ENCODE results near the gene STX12.
"Not testable (repeated sequence)": the region's sequence is repeated elsewhere in the genome, so short reads cannot be mapped to it uniquely, and the experiment has no call there.

The STX12 gene

DNA sequence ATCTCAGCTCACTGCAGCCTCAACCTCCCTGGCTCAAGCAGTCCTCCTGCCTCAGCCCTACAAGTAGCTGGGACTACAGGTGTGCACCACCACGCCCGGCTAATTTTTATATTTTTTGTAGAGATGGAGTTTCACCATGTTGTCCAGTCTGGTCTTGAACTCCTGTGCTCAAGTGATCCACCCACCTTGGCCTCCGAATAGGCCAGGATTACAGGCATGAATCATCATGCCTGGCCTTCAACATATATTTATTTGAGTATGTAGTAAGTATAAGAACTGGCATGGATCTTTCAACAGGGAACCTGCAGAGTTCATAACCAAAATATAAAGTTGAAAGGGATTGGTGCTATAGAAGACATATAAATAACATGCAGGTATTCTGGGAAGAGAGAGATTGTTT lies 2.3 kb downstream of the STX12 start:
- DNase-seq (ENCODE audit: low read depth, low spot score), result not testable (repeated sequence)

DNA sequence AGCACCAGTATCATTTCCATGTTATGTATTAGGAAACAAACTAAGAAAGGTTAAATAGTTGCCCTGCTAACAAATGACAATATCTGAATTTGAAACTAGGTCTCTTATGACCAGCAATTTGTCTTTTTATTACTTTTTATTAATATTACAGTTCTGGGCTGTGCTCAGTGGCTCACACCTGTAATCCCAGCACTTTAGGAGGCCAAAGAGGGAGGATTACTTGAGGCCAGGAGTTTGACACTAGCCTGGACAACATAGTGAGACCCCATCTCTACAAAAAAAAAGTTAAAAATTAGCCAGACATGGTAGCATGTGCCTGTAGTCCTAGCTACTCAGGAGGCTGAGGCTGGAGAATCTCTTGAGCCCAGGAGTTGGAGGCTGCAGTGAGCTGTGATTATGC lies 3.3 kb downstream of the STX12 start:
- DNase-seq (ENCODE audit: low read depth, low spot score), result not testable (repeated sequence)

DNA sequence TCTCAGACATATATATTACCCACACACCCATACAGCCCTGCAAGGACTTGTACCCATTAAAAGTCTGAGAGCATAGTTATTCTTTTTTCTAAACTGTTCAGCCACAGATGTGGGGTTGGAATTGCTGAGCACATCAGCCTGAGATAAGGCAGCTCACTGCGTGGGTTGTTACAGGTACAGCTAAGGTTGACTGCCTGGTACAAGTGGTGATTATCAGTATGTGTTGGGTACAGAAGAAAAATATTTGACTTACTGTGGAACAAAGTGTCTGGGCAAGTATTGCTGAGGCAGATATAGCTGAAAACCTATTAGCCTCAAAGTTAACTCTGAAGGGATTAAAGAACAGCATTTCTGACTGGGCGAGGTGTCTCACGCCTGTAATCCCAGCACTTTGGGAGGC lies 5.0 kb downstream of the STX12 start:
- no peak for DNase-seq (ENCODE audit: low read depth, low spot score)

DNA sequence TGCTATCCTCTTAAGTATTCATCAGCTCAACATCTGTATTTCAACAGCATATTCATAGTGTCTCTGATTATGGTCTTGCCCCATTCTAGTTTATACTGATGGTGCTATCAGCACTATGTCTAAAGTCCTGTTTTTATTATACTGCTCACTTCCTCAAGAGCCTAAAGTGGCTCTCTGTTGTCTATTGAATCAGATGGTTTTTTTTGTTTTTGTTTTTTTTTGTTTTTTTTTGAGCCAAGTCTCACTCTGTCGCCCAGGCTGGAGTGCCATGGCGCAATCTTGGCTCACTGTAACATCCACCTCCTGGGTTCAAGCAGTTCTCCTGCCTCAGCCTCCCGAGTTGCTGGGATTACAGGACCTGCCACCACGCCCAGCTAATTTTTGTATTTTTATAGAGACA lies 6.1 kb downstream of the STX12 start:
- no peak for DNase-seq (ENCODE audit: low read depth, low spot score)

DNA sequence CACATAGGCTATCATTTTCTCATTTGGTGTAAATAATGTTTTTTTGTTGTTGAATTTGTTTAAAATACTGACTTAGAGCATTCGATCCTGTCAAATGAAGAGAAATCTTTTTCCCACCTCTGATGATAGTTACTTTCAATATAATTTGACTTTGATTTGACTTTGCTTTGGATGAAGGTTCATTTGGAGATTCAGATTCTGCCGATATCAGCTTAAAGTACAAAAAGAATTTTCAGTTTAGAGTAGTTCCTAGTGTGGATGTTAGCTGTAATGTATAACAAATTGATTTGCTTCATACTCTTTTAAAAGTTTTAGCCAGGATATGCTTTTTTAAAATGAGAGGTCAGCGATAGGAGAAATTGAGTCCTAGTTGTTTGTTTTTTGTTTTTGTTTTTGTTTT lies 9.9 kb downstream of the STX12 start:
- DNase-seq (ENCODE audit: low read depth, low spot score), result no peak

DNA sequence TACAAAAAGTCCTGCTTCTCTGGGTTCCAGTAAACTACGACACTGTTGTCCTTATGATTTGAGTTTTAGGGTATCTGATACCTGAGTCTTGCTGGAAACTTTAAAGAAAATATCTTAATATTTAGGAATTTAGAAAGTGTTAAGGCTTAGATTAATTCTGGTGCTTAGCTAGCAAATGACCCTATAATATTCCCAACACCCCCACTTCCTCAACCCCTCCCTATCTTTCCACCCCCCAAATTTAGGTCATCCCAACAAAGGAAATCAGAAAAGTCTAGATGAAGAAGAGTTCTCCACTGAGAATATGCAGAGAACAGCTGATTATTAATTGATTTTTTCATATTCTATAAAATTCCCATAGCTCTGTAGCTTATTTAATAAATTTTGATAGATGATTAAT lies 11.7 kb downstream of the STX12 start:
- DNase-seq (ENCODE audit: low read depth, low spot score), result no peak

DNA sequence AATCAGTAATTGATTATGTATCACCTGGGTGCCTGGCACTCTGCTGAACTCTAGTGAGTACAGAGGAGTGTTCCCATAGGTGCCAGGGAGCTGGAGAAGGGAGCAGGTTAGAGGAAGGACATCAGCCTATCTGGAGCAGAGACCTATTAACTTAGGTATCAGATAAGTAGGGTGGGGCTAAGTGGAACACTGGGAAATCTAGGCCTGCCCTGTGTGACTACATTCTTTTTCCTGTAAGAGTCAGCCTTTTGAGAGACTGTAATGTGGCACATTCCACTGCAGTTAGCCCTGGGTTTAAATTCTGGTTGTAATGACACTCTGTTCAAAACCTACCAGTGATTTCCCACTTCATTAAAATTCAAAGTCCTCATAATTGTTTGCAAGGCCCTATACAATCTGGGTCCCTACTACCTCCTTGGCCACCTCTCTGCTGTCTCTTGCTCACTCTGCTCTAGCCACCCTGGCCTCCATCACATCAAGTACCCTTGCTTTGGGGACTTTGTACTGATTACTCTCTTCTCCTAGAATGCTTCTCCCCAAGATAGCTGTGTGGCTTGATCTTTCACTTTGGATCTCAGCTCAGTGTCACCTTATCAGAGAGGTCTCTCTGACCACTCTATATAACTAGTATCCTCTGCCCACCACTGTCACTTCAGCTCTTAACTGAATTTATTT lies 12.9 kb downstream of the STX12 start:
- DNase-seq (ENCODE audit: low read depth, low spot score), result peak; percentile 42

DNA sequence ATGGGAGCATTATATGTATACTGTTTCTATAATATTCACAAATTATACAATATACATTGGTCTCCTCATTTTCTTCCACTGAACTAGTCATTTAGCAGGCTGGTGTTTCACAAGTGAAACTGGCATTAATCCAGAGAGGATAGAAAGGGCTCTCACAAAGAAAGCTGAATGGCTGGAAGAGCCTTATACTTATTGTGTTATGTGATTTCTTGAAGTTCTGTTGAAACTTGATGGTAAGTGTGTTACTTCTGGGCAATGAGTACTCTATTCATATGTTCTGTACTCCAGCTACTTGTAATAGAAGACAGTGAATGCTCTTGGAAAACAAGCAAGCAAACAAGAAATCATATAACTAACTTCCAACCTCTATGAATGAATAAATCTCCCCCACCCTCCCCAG lies 14.9 kb downstream of the STX12 start:
- peak; percentile 38 for DNase-seq (ENCODE audit: low read depth, low spot score)

DNA sequence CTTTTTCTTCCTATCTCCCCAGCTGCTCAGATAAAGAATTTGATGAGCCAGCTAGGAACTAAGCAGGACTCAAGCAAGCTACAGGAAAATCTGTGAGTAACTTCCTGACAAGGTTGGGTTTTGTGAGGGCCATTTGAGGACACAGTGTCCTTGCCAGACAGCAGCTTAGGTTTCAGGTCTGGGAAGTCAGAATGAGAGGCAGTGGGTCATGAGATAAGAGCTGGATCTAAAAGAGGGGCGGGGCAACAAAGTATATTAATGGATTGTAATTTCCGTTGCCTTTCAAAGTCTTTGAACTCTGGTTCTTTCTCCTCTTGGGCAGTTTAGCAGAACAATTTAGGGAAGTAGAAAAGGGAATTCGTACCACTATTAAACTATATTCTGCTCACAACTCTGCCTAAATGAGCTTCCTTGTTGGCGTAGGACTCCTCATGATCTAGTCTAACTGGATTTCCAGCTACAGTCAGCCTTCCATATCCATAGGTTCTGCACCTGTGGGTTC lies 16.6 kb downstream of the STX12 start:
- DNase-seq (ENCODE audit: low read depth, low spot score), result peak; percentile 12

DNA sequence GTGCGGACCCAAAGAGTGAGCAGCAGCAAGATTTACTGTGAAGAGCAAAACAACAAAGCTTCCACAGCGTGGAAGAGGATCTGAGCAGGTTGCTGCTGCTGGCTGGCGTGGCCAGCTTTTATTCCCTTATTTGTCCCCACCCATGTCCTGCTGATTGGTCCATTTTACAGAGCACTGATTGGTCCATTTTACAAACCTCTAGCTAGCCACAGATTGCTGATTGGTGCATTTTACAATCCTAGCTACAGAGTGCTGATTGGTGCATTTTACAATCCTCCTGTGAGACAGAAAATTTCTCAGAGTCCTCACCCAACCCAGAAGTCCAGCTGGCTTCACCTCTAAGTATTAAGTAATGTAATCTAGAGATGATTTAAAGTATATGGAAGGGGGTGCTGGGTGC lies 17.3 kb downstream of the STX12 start:
- DNase-seq (ENCODE audit: low read depth, low spot score), result not testable (repeated sequence)

DNA sequence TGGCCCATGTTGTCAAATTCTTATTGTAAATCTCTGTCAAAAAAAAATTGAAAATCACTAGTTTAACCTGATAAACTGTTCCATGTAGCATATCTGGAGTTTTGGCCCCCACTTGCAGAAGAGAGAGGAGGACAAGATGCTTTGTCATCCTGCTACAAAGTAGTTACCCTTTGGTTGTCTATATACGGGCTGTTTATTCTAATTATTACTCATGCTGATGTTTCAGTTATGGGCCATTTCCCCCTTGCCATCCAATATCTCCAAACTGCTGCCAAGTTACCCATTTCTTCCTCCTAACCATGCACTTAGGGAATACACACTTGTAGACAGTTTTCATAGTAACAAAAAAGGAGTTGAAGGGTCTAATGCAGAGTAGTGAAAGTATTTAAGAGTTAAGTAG lies 22.6 kb downstream of the STX12 start:
- DNase-seq (ENCODE audit: low read depth, low spot score), result no peak

DNA sequence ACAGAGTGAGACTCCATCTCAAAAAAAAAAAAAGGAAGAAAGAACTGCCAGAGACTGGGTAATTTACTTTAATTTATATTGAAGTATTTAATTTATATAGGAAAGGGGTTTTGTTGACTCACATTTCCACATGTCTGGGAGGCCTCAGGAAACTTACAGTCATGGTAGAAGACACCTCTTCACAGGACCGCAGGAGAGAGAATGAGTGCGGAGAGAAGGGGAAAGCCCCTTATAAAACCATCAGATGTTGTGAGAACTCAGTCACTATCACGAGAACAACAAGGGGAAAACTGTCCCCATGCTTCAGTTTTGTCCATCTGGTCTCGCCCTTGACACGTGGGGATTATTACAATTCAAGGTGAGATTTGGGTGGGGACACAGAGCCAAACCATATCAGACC lies 31.8 kb downstream of the STX12 start:
- DNase-seq (ENCODE audit: low read depth, low spot score), result no peak

DNA sequence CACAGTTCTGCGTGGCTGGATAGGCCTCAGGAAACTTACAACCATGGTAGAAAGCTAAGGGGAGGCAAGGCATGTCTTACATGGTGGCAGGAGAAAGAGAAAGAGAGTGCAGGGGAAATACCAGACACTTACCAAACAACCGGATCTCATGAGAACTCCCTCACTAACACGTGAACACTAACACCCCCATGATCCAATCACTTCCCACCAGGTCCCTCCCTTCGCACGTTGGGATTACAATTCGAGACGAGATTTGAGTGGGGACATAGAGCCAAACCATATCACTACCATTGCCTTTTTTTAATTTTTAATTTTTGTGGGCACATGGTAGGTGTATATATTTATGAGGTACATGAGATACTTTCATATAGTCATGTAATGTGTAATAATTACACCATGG lies 33.7 kb downstream of the STX12 start:
- DNase-seq (ENCODE audit: low read depth, low spot score), result no peak

DNA sequence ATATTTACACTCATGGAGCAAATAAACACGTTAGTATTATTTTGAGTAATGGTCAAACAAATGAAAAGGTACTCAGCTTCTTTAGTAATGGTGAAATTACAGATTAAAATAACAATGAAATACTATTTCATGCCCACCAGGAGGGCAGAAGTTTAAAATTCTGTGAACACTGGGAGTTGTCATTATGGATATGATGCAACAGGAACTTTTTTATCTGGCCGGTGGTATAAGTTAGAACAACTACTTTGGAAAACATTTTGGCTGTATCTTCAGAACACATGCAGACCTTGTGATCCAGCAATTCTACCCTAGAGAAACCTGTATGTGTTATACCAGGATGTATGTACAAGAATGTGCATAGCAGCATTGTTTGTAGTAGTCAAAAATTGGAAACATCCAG lies 34.4 kb downstream of the STX12 start:
- no peak for DNase-seq (ENCODE audit: low read depth, low spot score)

DNA sequence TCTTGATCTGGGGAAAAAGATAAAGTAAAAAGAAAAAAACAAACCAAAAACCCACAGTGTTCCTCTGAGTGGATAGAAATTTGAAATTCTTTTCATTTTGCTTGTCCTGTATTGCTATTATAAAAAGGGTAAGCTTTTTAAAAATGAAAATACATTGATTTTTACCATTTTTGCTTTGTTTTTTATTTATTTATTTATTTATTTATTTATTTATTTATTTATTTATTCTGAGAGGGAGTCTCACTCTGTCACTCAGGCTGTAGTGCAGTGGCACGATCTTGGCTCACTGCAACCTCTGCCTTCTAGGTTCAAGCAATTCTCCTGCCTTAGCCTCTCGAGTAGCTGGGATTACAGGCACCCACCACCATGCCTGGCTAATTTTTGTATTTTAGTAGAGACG lies 35.1 kb downstream of the STX12 start:
- DNase-seq (ENCODE audit: low read depth, low spot score), result not testable (repeated sequence)

DNA sequence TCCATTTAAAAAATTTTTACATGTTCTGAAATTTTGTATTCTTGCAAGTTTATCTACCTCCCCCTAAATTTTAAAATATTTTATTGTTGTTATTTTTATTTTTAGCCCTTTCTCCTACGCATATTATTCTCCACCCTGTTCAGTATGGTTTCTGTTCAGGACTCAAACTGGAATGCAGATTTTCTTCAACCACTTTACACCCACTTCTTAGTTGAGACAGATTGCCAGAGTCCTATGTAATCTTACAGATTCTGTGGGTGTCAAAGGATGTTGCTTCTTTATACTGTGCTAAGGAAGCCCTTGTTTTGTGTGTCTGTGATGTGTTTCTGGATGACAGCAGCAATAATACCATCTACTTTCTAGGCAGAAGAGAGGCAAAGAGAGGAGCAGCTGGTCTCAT lies 36.9 kb downstream of the STX12 start:
- DNase-seq (ENCODE audit: low read depth, low spot score), result no peak

DNA sequence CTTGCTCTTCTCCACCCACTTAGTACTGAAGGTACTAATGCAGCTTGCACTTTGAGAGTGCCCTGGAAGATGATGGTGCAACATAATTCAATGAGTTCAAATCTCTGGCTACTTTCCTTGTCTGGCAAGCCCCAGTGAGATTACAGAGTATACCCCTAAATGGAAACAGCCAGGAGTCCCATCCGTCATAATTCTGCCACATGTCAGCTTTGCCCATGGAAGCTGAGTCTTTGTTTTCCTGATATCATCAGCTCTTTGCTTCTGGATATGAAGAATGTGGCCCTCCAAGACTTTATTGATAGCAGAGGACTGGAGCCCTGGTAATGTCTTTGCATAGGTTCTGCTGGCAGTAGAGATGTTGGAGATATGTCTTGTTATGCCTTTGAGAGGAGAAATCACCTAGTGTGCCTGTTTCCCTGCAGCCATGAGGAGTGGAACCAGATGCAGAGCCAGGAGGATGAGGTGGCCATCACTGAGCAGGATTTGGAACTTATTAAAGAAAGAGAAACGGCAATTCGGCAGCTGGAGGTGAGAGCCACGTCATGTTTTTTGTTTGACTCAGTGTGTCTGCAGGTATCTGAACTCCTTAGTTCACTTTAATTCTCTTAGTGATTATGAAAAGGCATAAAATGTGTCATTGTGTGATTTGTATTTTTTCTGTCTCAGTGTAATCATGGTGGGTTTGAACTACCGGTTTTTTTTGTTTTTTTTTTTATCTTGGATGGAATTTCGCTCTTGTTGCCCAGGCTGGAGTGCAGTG lies 38.9 kb downstream of the STX12 start:
- DNase-seq (ENCODE audit: low read depth, low spot score), result no peak

DNA sequence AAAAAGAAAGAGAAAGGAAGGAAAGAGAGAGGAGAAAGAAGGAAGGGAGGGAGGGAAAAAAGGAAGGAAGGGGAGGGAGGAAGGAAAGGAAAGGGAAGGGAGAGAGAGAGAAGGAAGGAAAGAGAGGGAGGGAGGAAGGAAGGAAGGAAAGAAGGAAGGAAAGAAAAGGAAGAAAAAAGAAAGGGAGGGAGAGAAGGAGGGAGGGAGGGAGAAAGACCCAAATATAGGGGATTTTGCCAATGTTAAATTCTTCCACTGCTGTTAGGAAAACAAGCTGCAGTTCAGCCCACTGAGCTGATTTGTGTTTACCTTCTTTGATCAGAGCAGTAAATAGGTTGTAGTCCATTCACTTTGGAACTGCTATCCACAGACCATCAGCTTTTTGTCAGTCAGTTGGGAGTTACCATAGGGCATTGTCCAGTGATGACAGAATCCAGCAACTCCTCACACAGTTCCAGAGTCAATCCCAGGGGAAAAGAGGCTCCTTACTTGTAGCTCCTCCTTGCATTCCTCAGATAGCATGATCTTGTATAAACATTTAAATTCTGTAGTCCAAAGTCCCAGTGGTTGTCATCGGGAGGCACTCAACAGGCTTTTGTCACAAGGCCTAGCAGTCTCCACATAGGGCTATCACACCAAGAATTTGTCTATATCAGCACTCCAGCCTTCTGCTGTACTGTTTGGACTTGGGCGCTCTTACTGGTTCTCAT lies 44.1 kb downstream of the STX12 start:
- DNase-seq (ENCODE audit: low read depth, low spot score), result peak; percentile 38

DNA sequence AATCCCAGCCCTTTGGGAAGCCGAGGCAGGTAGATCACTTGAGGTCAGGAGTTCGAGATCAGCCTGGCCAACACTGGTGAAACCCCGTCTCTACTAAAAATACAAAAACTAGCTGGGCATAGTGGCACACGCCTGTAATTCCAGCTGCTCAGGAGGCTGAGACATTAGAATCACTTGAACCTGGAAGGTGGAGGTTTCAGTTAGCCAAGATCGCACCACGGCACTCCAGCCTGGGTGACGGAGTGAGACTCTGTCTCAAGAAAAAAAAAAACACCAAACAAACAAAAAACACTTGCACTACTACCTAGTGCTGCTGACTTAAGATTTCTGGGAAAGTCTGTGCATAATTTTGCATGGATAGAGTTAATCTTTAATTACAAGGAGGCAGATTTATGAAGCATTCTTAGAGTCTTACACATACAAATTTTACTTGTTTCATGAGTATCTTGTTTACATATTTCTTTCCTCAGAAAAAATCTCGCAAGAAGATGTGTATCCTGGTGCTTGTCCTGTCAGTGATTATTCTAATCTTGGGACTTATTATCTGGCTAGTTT lies 48.8 kb downstream of the STX12 start:
- no peak for DNase-seq (ENCODE audit: low read depth, low spot score)

DNA sequence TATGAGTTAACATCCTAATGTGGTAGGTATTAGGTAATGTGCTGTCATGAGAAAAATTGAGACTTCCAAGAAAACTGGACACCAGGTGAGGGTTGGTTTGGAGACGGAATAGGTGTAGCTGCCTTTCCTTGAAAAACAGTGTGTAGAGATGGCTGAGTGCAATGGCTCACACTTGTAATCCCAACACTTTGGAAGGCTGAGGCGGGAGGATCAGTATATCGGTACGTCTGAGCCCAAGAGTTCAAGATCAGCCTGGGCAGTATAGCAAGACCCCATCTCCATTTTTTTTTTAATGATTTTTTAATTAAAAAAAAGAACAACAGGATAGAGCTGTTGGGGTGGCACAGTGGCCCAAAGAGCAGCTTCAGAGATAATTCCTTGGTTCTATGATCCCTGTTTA lies 50.8 kb downstream of the STX12 start:
- no peak for DNase-seq (ENCODE audit: low read depth, low spot score)

DNA sequence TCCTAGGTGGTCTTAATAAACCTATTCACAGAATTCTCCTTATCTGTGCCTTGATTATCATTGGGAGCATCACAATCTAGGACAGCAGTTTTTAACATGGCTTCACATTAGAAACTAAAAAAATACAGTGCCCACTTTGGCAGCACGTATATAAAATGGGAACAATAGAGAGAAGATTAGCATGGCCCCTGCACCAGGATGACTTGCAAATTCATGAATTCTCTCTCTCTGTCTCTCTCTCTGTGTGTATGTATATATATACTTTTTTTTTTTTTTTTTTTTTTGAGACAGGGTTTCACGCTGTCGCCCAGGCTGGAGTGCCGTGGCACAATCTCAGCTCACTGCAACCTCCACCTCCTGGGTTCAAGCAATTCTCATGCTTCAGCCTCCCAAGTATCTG lies 51.4 kb downstream of the STX12 start:
- no peak for DNase-seq (ENCODE audit: low read depth, low spot score)

DNA sequence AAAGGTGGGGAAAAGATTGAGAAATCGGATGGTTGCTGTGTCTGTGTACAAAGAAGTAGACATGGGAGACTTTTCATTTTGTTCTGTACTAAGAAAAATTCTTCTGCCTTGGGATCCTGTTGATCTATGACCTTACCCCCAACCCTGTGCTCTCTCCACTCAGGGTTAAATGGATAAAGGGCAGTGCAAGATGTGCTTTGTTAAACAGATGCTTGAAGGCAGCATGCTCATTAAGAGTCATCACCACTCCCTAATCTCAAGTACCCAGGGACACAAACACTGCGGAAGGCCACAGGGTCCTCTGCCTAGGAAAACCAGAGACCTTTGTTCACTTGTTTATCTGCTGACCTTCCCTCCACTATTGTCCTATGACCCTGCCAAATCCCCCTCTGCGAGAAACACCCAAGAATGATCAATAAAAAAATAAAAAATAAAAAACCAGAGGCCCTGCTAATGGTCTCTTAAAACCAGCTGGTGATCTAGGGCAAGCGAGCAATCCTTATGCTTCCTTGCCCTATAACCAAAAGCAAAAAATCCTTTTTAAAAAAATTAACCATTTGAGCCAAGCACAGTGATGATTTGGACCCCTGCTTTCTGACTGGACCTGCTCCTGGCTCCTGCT lies 56.4 kb downstream of the STX12 start:
- not testable (repeated sequence) for DNase-seq (ENCODE audit: low read depth, low spot score)

Data from astrocyte of the hippocampus (primary cell).